Coronary artery (tissue), 2 donors: ENCODE measurements around the gene SPINK9.

Source experiments
- DNase-seq: peaks from one replicate; pipeline ENCODE4 v3.0.0-alpha.2; 2017; ENCODE audit warnings: low spot score
- H3K27ac ChIP-seq, 2 donors: fragments of 200-600 bp; sonication (generic); one replicate each; pipeline ENCODE4 v1.5.1; 2016 to 2019
- H3K4me3 ChIP-seq: fragments of 200-600 bp; sonication (generic); 2 replicates; pipeline ENCODE4 v1.5.1; 2016; ENCODE audit warnings: mild to moderate bottlenecking, moderate library complexity
- TF ChIP-seq, protein P1 (sequence below): fragments of 200-600 bp; sonication (generic); IDR thresholded peaks from one replicate; pipeline ENCODE4 v1.5.1; 2019; ENCODE audit warnings: antibody characterized with exemption

SPINK9 gene

GRCh38 chr5:148343046-148343407 is 7.7 kb downstream of the SPINK9 start:
- TF ChIP-seq, protein P1, sequence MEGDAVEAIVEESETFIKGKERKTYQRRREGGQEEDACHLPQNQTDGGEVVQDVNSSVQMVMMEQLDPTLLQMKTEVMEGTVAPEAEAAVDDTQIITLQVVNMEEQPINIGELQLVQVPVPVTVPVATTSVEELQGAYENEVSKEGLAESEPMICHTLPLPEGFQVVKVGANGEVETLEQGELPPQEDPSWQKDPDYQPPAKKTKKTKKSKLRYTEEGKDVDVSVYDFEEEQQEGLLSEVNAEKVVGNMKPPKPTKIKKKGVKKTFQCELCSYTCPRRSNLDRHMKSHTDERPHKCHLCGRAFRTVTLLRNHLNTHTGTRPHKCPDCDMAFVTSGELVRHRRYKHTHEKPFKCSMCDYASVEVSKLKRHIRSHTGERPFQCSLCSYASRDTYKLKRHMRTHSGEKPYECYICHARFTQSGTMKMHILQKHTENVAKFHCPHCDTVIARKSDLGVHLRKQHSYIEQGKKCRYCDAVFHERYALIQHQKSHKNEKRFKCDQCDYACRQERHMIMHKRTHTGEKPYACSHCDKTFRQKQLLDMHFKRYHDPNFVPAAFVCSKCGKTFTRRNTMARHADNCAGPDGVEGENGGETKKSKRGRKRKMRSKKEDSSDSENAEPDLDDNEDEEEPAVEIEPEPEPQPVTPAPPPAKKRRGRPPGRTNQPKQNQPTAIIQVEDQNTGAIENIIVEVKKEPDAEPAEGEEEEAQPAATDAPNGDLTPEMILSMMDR: no peak
- no peak for DNase-seq
- Histone ChIP-seq H3K4me3 (no peak overlapping the region), H3K27ac (no peak overlapping the region)

DNA sequence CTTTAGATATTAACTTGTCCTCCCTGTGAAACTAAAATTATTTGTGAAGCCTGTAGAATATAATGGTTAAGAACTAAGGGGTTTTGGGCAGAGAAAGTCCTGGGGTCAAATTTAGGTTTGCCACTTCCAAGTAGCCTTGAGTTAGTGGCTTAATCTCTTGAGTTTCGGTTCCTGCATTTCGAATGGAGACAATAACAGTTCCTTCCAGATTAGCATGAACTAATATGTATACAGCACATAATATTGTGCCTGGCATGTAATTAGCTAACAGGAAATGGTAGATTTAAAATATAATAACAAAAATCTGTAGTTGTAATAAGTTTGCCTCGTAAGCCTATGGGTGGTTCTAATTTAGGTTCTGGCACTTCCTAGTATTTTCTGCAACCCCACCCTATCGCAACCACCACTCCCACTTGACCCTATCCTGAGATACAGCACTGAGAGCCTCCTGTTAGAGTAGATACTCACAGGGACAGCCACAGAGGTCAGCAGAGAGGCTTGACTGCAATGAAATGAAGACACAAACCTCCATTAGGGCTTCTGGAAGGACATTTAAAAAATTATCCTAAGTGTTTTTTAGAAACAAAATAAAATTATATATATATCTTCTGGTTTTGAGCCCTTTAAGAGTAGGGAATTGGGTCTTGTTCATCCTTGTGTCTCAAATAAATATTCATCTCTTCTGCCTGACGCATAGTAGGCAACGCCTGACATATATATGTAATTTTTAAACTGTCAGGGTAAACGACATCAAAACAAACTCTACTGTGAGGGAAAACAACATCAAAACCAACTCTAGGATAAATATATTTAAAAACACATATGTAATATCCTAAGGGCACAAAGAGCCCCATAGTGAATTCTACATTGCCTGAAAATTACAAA is 8.5 kb downstream of the SPINK9 start:
- DNase-seq: no peak
- no peak overlapping the region for H3K27ac ChIP-seq
- H3K4me3 ChIP-seq: no peak overlapping the region
- TF ChIP-seq, protein P1: no peak

DNA sequence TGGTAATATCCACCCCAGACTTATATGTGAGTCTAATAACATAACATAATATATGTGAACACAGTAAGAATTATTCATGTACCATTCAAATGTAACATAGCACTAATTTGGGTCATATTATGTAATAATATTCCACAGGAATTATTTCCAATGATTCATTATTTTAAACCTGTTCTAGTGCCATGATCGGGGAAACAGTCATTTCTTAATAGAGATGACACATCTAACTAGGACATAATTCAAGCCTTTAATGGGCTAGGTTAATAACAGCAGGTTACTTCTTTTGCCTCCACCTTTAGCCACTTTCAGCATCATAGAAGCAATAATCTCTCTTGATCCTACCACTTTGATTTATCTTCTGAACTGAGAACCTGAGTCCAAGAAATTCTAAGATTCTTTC is 12.3 kb downstream of the SPINK9 start:
- no peak for DNase-seq
- Histone ChIP-seq H3K27ac (no peak overlapping the region), H3K4me3 (no peak overlapping the region)
- TF ChIP-seq, protein P1: no peak

DNA sequence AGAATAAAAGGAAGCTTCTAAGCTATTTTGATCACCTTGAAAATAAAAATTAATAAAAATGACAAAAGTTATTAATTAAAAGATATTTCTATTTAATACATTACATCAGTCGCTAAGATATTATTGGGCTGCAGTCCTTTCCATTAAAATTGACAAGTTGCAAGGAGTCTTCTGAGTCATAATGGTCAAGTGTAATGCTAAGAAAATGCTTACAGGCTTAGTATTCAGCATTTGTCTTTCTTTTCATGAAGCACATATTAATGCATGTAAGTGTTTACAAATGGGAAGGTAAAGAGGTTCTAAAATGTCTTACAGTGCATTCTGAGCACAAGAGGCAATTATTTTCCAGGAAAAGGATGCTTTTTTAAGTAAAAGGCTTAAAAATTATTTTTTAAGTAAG is 17.3 kb downstream of the SPINK9 start:
- H3K4me3 ChIP-seq: no peak overlapping the region
- TF ChIP-seq, protein P1: no peak
- no peak for DNase-seq
- no peak overlapping the region for H3K27ac ChIP-seq

- no peak overlapping the region for H3K4me3 ChIP-seq
- no peak for DNase-seq
- TF ChIP-seq, protein P1: no peak
- H3K27ac ChIP-seq: no peak overlapping the region
These were observed 18.3 kb downstream of the SPINK9 start for GRCh38 chr5:148353634-148354033.

DNA sequence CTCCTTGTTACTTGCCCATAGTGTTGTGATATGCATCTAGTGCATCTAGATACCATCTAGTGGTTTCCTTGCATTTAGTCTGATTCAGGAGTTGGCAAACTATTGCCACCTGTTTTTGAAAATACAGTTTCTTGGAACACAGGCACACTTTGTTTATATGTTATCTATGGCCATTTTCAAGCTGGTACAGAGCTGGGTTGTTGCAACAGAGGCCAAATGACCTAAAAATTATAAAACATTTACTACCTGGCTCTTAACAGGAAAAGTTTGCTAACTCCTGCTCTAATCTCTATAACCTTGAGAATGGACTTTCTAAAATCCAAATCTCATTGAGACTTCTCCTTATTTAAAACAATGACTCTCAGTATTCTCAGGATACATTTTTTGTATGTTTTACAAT is 29.0 kb downstream of the SPINK9 start:
- H3K27ac ChIP-seq: no peak overlapping the region
- TF ChIP-seq, protein P1: no peak
- H3K4me3 ChIP-seq: no peak overlapping the region
- DNase-seq: no peak

GRCh38 chr5:148368299-148368698 is 32.9 kb downstream of the SPINK9 start:
- no peak for DNase-seq
- TF ChIP-seq, protein P1: no peak
- no peak overlapping the region for H3K27ac ChIP-seq
- no peak overlapping the region for H3K4me3 ChIP-seq
